Peyer's patch (tissue), 4 donors: Measurements from ENCODE around the gene IFNK.

Experiments
- CTCF ChIP-seq, 6 experiments: fragments of 450-650 bp in 4 of 6; fragments of 200-600 bp in 2 of 6; sonication (generic) in 1 of 6; IDR thresholded peaks; one replicate each; pipeline ENCODE4 v1.5.1; 2017 to 2019; ENCODE audit warnings: antibody characterized with exemption in 6 of 6, mild to moderate bottlenecking in 3 of 6, moderate library complexity in 1 of 6
- POLR2A ChIP-seq, 2 donors: fragments of 450-650 bp; IDR thresholded peaks; one replicate each; pipeline ENCODE4 v1.5.1; 2017; ENCODE audit warnings: antibody characterized with exemption in 2 of 2, mild to moderate bottlenecking in 2 of 2, moderate library complexity in 2 of 2

GRCh38 chr9:27571011-27571410 is 46.9 kb downstream of the IFNK start:
- no peak for TF ChIP-seq CTCF (IDR thresholded peaks at IDR 0.05)
- TF ChIP-seq POLR2A (IDR thresholded peaks at IDR 0.05), result no peak
